ENCODE results near the gene ST6GALNAC4.

DNA sequence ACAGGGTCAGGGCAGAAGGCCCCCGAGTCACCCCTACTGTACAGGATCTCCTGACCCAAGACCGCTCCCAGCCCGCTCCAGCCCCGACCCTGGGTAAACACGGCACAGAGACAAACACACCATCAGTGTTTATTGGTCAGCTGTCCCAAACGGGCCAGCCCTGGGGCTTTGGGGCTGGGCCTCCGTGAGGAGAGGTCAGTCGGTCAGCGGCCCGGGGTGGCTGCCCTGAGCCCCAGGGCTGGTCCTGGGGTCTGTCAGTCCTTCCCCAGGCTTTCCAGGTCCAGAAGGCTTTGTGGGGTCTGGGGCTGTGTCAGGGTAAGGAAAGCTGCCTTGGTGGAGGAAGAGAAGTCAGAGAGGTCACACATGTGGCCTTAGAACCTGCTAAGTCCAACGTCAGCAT is 18.1 kb upstream of the ST6GALNAC4 start:
- TF ChIP-seq, protein P1, sequence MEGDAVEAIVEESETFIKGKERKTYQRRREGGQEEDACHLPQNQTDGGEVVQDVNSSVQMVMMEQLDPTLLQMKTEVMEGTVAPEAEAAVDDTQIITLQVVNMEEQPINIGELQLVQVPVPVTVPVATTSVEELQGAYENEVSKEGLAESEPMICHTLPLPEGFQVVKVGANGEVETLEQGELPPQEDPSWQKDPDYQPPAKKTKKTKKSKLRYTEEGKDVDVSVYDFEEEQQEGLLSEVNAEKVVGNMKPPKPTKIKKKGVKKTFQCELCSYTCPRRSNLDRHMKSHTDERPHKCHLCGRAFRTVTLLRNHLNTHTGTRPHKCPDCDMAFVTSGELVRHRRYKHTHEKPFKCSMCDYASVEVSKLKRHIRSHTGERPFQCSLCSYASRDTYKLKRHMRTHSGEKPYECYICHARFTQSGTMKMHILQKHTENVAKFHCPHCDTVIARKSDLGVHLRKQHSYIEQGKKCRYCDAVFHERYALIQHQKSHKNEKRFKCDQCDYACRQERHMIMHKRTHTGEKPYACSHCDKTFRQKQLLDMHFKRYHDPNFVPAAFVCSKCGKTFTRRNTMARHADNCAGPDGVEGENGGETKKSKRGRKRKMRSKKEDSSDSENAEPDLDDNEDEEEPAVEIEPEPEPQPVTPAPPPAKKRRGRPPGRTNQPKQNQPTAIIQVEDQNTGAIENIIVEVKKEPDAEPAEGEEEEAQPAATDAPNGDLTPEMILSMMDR (optimal IDR thresholded peaks at IDR 0.05 in 1 of 3, IDR thresholded peaks at IDR 0.05 in 1 of 3, conservative IDR thresholded peaks at IDR 0.05 in 1 of 3; ENCODE audit: extremely low read depth in 1 of 3, insufficient read depth in 2 of 3, low read length in 3 of 3), result no peak
- no peak for TF ChIP-seq EZH2 (IDR thresholded peaks at IDR 0.05; ENCODE audit: low read length)
